ENCODE data around the gene TAF7L.

DNA sequence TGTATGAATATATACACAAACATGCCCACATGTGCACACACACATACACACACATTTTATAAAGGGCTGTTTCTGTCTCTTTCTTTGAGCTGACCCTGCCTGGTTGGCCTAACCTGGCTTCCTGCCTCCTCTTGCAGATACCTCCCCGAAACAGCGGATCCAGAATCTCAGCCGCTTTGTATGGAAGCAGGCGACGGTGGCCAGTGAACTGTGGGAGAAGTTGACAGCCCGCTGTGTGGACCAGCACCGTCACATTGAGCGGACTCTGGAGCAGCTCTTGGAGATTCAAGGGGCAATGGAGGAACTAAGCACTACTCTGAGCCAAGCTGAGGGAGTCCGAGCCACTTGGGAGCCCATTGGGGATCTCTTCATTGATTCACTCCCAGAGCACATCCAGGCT is 49.6 kb downstream of the TAF7L start:
- TF ChIP-seq, protein P1, sequence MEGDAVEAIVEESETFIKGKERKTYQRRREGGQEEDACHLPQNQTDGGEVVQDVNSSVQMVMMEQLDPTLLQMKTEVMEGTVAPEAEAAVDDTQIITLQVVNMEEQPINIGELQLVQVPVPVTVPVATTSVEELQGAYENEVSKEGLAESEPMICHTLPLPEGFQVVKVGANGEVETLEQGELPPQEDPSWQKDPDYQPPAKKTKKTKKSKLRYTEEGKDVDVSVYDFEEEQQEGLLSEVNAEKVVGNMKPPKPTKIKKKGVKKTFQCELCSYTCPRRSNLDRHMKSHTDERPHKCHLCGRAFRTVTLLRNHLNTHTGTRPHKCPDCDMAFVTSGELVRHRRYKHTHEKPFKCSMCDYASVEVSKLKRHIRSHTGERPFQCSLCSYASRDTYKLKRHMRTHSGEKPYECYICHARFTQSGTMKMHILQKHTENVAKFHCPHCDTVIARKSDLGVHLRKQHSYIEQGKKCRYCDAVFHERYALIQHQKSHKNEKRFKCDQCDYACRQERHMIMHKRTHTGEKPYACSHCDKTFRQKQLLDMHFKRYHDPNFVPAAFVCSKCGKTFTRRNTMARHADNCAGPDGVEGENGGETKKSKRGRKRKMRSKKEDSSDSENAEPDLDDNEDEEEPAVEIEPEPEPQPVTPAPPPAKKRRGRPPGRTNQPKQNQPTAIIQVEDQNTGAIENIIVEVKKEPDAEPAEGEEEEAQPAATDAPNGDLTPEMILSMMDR (conservative IDR thresholded peaks at IDR 0.05; ENCODE audit: low read depth, low read length): no peak
- no peak for TF ChIP-seq EZH2 (IDR thresholded peaks at IDR 0.05; ENCODE audit: low read length, unreplicated experiment)

Data from PC-3 (cell line).